ENCODE measurements around the gene ANAPC2. TPM values are rescaled to one million over a fixed set of nuclear protein-coding genes. Genes with fewer than 3 reads are reported as not detected.

The ANAPC2 gene
- total RNA-seq, 1 donor from 2014 or later, result 73.2 TPM

- H3K4me3 Mint-ChIP-seq (ENCODE audit: low read depth), result peak within 1 kb of the TSS; percentile 93
- H3K36me3 Mint-ChIP-seq (ENCODE audit: insufficient read depth), result peaks cover 3% of the 10 kb centered on the region
- peak; percentile 88 for DNase-seq (ENCODE audit: low spot score, unreplicated experiment)
- H3K4me1 Mint-ChIP-seq (ENCODE audit: low read depth), result peaks cover 25% of the 10 kb centered on the region
- H3K9me3 Mint-ChIP-seq (ENCODE audit: low read depth), result no peaks in the 10 kb centered on the region
- no peak for TF ChIP-seq CTCF (IDR thresholded peaks at IDR 0.05; ENCODE audit: unreplicated experiment)
- H3K27ac Mint-ChIP-seq, result peak within 1 kb of the TSS; percentile 93
- H3K27me3 Mint-ChIP-seq, result no peaks in the 10 kb centered on the region
These were observed 17.0 kb upstream of the ANAPC2 start, which contains the start of the genes NDOR1 and TMEM203 for GRCh38 chr9:137205126-137206069. NDOR1 (plus strand) TSS chr9:137205700; CDS start chr9:137205778, 78 bp downstream. TMEM203 (minus strand) TSS chr9:137205648; CDS start chr9:137205414, 234 bp downstream.

- Mint-ChIP-seq H3K9me3 (ENCODE audit: low read depth) (no peaks in the 10 kb centered on the region), H3K27ac (peak overlapping the region; percentile 93), H3K27me3 (no peaks in the 10 kb centered on the region), H3K4me1 (ENCODE audit: low read depth) (peaks cover 25% of the 10 kb centered on the region), H3K4me3 (ENCODE audit: low read depth) (peak overlapping the region; percentile 93), H3K36me3 (ENCODE audit: insufficient read depth) (peaks cover 3% of the 10 kb centered on the region)
- TF ChIP-seq CTCF (IDR thresholded peaks at IDR 0.05; ENCODE audit: unreplicated experiment), result no peak
- no peak for DNase-seq (ENCODE audit: low spot score, unreplicated experiment)
These were observed 16.4 kb upstream of the ANAPC2 start for GRCh38 chr9:137204731-137205125.

- TF ChIP-seq CTCF (IDR thresholded peaks at IDR 0.05; ENCODE audit: unreplicated experiment), result no peak
- no peak for DNase-seq (ENCODE audit: low spot score, unreplicated experiment)
- no peaks in the 10 kb centered on the region for H3K9me3 Mint-ChIP-seq (ENCODE audit: low read depth)
- peak overlapping the region; percentile 90 for H3K27ac Mint-ChIP-seq
- H3K4me1 Mint-ChIP-seq (ENCODE audit: low read depth), result peaks cover 34% of the 10 kb centered on the region
- no peaks in the 10 kb centered on the region for H3K27me3 Mint-ChIP-seq
- H3K4me3 Mint-ChIP-seq (ENCODE audit: low read depth), result peak overlapping the region; percentile 24
- H3K36me3 Mint-ChIP-seq (ENCODE audit: insufficient read depth), result peaks cover 3% of the 10 kb centered on the region
These were observed 14.6 kb upstream of the ANAPC2 start for GRCh38 chr9:137202966-137203365.

GRCh38 chr9:137201205-137201868 lies 13.0 kb upstream of the ANAPC2 start:
- Mint-ChIP-seq H3K9me3 (ENCODE audit: low read depth) (no peaks in the 10 kb centered on the region), H3K4me1 (ENCODE audit: low read depth) (peaks cover 31% of the 10 kb centered on the region), H3K4me3 (ENCODE audit: low read depth) (peak overlapping the region; percentile 77), H3K27me3 (no peaks in the 10 kb centered on the region), H3K36me3 (ENCODE audit: insufficient read depth) (no peaks in the 10 kb centered on the region), H3K27ac (peak overlapping the region; percentile 85)
- no peak for DNase-seq (ENCODE audit: low spot score, unreplicated experiment)
- TF ChIP-seq CTCF (IDR thresholded peaks at IDR 0.05; ENCODE audit: unreplicated experiment), result no peak
